Chondrocyte (in vitro differentiated cells): Measurements from ENCODE around the gene MSRB3. TPM values are rescaled to one million over a fixed set of nuclear protein-coding genes. Genes with fewer than 3 reads are reported as not detected.

Experiments used
- DNase-seq: peaks from one replicate; pipeline ENCODE4 v3.0.0; 2021; ENCODE audit warnings: mixed read lengths, low spot score
- H3K27ac Mint-ChIP-seq: one replicate; pipeline ENCODE4 v1.8.0; 2021; ENCODE audit warnings: mild to moderate bottlenecking, moderate library complexity, mixed read lengths; ENCODE audit not compliant: unreplicated experiment
- H3K27me3 Mint-ChIP-seq: 2 replicates; pipeline ENCODE4 v1.8.0; 2021; ENCODE audit warnings: low read depth, mixed read lengths
- H3K36me3 Mint-ChIP-seq: 2 replicates; pipeline ENCODE4 v1.8.0; 2021; ENCODE audit warnings: low read depth, mixed read lengths
- H3K4me1 Mint-ChIP-seq: 2 replicates; pipeline ENCODE4 v1.8.0; 2021; ENCODE audit warnings: low read depth, mild to moderate bottlenecking, mixed read lengths
- H3K4me3 Mint-ChIP-seq: one replicate; pipeline ENCODE4 v1.8.0; 2021; ENCODE audit warnings: mild to moderate bottlenecking, moderate library complexity, mixed read lengths; ENCODE audit not compliant: unreplicated experiment
- H3K9me3 Mint-ChIP-seq: 2 replicates; pipeline ENCODE4 v1.8.0; 2021; ENCODE audit warnings: low read depth, mixed read lengths
- total RNA-seq: library from RNA; stranded (reverse); gene quantifications from 3 replicates; pipeline ENCODE4 v1.2.1, GENCODE V29; 2021
- TF ChIP-seq, protein P1 (sequence below): fragments of 200-600 bp; sonication (generic); IDR thresholded peaks from 2 replicates; pipeline ENCODE4 v1.5.0; 2021; ENCODE audit warnings: antibody characterized with exemption, mild to moderate bottlenecking, moderate library complexity

The MSRB3 gene
- total RNA-seq, 1 donor from 2014 or later, result 160 TPM

DNA sequence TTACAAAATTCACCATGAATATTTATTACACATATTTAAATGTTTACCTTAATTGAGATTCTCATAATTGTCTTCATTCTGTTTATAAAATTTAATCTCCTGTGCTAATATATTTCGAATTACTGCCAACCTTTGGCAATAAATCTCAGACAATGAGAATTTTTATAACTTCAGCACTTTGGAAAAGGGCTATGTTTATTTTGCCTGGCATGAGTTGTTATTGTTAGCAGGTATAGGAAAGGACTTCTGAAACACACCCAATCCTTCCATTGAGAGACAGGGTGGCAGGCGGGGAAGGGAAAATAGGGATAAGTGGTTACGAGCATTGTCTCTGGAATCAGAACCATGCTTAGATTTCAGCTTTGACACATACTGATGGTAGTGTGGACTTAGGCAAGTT, 12.1 kb upstream of the MSRB3 start:
- no peak overlapping the region for H3K4me3 Mint-ChIP-seq
- H3K36me3 Mint-ChIP-seq, result no peaks in the 10 kb centered on the region
- H3K4me1 Mint-ChIP-seq, result peaks cover 24% of the 10 kb centered on the region
- TF ChIP-seq, protein P1, sequence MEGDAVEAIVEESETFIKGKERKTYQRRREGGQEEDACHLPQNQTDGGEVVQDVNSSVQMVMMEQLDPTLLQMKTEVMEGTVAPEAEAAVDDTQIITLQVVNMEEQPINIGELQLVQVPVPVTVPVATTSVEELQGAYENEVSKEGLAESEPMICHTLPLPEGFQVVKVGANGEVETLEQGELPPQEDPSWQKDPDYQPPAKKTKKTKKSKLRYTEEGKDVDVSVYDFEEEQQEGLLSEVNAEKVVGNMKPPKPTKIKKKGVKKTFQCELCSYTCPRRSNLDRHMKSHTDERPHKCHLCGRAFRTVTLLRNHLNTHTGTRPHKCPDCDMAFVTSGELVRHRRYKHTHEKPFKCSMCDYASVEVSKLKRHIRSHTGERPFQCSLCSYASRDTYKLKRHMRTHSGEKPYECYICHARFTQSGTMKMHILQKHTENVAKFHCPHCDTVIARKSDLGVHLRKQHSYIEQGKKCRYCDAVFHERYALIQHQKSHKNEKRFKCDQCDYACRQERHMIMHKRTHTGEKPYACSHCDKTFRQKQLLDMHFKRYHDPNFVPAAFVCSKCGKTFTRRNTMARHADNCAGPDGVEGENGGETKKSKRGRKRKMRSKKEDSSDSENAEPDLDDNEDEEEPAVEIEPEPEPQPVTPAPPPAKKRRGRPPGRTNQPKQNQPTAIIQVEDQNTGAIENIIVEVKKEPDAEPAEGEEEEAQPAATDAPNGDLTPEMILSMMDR, result no peak
- no peak overlapping the region for H3K27ac Mint-ChIP-seq
- no peaks in the 10 kb centered on the region for H3K27me3 Mint-ChIP-seq
- DNase-seq, result no peak
- H3K9me3 Mint-ChIP-seq, result peaks cover 3% of the 10 kb centered on the region

DNA sequence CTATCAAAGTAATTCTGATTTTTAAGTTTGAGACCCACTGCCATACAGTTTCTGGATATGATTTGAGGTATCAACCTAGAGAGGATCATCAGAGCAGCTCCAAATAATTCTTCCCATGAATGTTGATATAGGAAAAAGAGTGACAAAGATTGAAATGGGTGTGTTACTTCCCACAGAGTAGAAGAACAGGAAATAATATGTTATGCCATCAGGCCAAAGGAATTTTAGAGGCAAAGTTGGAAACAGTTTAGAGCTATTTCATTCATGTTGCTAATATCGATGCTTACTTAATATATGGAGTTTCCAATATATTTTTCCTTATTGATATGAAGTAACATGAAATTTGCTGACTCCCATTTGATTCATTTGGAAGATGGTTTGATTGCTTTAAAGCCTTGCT, 8.9 kb upstream of the MSRB3 start:
- Mint-ChIP-seq H3K27me3 (no peaks in the 10 kb centered on the region), H3K9me3 (no peaks in the 10 kb centered on the region), H3K4me1 (peaks cover 24% of the 10 kb centered on the region), H3K4me3 (no peak overlapping the region), H3K27ac (peak overlapping the region; percentile 86), H3K36me3 (no peaks in the 10 kb centered on the region)
- DNase-seq, result no peak
- TF ChIP-seq, protein P1, result no peak

DNA sequence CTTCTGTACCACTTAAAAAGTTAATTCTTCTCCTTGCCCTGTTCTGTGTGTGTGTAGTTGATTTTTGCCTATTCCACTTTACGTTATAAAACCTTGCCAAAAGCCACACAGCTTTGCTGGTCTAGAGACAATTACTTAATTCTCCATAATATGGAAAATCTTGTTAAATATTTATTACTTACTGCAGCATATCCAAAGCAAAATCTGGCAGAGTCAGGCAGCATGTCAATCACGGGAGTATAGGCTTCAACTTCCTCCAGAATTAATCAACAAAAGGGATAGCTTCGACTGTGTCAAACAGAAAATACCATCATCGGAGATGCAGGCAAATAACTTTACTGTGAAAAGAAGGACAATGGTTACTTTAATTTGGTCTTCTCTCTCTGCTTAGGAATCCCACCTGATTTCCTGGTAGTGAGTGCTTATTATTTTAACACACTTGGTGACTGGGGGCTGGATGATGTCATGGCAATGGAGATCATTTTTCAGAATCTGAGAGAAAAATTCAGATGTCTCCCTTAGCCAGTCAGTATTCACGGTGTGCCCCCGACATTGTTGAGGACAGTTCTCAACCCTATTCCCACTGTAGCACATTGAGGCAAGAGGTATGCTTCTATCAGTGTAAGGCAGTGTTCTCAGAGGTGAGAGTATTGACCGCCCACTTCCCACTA, 3.7 kb upstream of the MSRB3 start:
- Mint-ChIP-seq H3K4me3 (no peak overlapping the region), H3K36me3 (no peaks in the 10 kb centered on the region), H3K27me3 (no peaks in the 10 kb centered on the region), H3K27ac (no peak overlapping the region), H3K4me1 (peaks cover 19% of the 10 kb centered on the region), H3K9me3 (no peaks in the 10 kb centered on the region)
- TF ChIP-seq, protein P1, result no peak
- no peak for DNase-seq

DNA sequence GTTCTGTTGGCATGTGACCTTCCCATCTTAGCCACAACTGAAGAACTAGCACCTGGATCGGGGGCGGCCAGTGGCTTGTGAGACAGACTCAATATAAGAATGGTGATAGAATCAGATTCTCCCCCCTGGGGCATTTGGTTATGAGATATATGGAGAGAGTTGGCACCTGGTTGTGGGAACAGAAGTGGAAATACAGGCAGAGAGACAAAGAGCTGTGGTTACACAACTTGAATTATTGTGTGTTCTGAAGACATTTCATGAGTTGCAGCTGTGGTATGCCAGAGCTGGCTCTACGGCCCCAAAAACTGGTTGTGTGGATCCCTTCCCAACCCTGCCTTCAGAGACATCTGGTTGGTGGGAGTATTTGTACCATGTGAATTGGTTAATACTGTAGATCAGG, 2.9 kb upstream of the MSRB3 start:
- H3K36me3 Mint-ChIP-seq, result no peaks in the 10 kb centered on the region
- TF ChIP-seq, protein P1, result no peak
- H3K4me3 Mint-ChIP-seq, result no peak overlapping the region
- DNase-seq, result no peak
- H3K27ac Mint-ChIP-seq, result no peak overlapping the region
- no peaks in the 10 kb centered on the region for H3K27me3 Mint-ChIP-seq
- no peaks in the 10 kb centered on the region for H3K9me3 Mint-ChIP-seq
- peaks cover 11% of the 10 kb centered on the region for H3K4me1 Mint-ChIP-seq

DNA sequence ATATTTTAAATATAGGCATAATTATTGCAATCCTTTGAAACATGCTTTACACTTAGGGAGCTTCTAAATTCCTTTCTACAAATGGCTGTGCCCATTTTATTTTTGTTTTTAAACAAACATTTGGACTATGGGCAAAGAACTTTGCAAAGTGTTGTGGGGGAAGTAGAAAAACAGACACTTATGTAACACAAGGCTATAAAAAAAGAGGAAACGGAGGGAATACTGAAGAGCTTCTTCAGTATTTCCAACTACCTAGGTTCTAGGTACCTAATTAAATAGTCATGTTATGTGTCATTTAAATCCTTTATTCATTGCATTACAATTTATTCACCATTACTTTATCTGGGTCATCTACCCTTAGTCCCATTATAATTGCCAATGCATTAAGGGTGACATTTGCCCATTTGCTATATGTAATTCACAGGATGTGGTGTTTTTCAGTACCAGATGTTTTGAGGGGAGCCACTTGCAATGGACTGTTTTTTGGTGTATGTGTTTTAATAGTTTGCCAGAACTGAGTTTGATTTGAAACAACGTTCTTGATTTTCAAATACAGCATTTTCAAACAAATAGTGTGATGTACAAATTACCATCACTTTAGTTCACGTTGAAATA, 1.5 kb upstream of the MSRB3 start:
- Mint-ChIP-seq H3K4me3 (no peak overlapping the region), H3K36me3 (no peaks in the 10 kb centered on the region)
- DNase-seq, result no peak

More for the DNA sequence above, 1.5 kb upstream of the MSRB3 start:
- no peaks in the 10 kb centered on the region for H3K27me3 Mint-ChIP-seq
- H3K27ac Mint-ChIP-seq, result no peak overlapping the region
- TF ChIP-seq, protein P1, result no peak
- H3K4me1 Mint-ChIP-seq, result peaks cover 7% of the 10 kb centered on the region
- H3K9me3 Mint-ChIP-seq, result no peaks in the 10 kb centered on the region
